HG03354 (cell line): ENCODE data around the gene STMN1.

Experiments used
- ATAC-seq: cut with Tn5 transposase; IDR thresholded peaks from one replicate; pipeline ENCODE4 v1.9.1; 2021; ENCODE audit warnings: mild to moderate bottlenecking; ENCODE audit not compliant: unreplicated experiment, poor library complexity, severe bottlenecking

STMN1 gene

GRCh38 chr1:25872713-25873112, 33.5 kb downstream of the STMN1 start:
- ATAC-seq = no peak

GRCh38 chr1:25871704-25872494, 34.3 kb downstream of the STMN1 start:
- ATAC-seq = no peak

- ATAC-seq = no peak
Measured at GRCh38 chr1:25871086-25871703, 35.0 kb downstream of the STMN1 start.

- ATAC-seq = no peak
Measured at GRCh38 chr1:25870614-25871013, 35.6 kb downstream of the STMN1 start.

- no peak for ATAC-seq
Measured at GRCh38 chr1:25869909-25870606, 36.2 kb downstream of the STMN1 start.

GRCh38 chr1:25867210-25867991, 38.8 kb downstream of the STMN1 start:
- no peak for ATAC-seq

GRCh38 chr1:25866288-25866687, 39.9 kb downstream of the STMN1 start:
- no peak for ATAC-seq

- no peak for ATAC-seq
Measured at GRCh38 chr1:25864434-25864833, 41.8 kb downstream of the STMN1 start.

- ATAC-seq = no peak
Measured at GRCh38 chr1:25863486-25864262, 42.5 kb downstream of the STMN1 start.

- no peak for ATAC-seq
Measured at GRCh38 chr1:25862785-25863485, 43.3 kb downstream of the STMN1 start.

GRCh38 chr1:25861316-25862286, 44.6 kb downstream of the STMN1 start:
- ATAC-seq = no peak

- ATAC-seq = peak; percentile 90
Measured at GRCh38 chr1:25858906-25859789, 47.1 kb downstream of the STMN1 start, which contains the start of gene AUNIP. TSS of gene AUNIP (minus strand) at chr1:25859457. CDS start at chr1:25859357, 100 bp downstream.

- ATAC-seq = no peak
Measured at GRCh38 chr1:25858494-25858893, 47.7 kb downstream of the STMN1 start.

GRCh38 chr1:25856856-25857255, 49.4 kb downstream of the STMN1 start:
- no peak for ATAC-seq

- ATAC-seq = no peak
Measured at GRCh38 chr1:25854554-25854953, 51.7 kb downstream of the STMN1 start.
